Hepatocyte (in vitro differentiated cells): ENCODE results near the gene MAP3K5. TPM values are rescaled to one million over a fixed set of nuclear protein-coding genes. Genes with fewer than 3 reads are reported as not detected.
"Not testable (repeated sequence)": the region's sequence is repeated elsewhere in the genome, so short reads cannot be mapped to it uniquely, and the experiment has no call there.

Experiments used
- DNase-seq: peaks from one replicate; pipeline ENCODE4 v3.0.0-alpha.2; 2016; ENCODE audit warnings: low spot score
- H2AFZ ChIP-seq: fragments of 200-600 bp; sonication (generic); 2 replicates; pipeline ENCODE4 v1.6.0; 2016; ENCODE audit warnings: antibody characterized with exemption, mild to moderate bottlenecking
- H3K27ac ChIP-seq: fragments of 200-600 bp; sonication (generic); 2 replicates; pipeline ENCODE4 v1.5.1; 2016; ENCODE audit warnings: mild to moderate bottlenecking
- H3K27me3 ChIP-seq: fragments of 200-600 bp; sonication (generic); 2 replicates; pipeline ENCODE4 v1.6.1; 2016
- H3K36me3 ChIP-seq: fragments of 200-600 bp; sonication (generic); replicated peaks from 2 replicates; pipeline ENCODE4 v1.5.1; 2016; ENCODE audit warnings: low read depth; ENCODE audit not compliant: insufficient read depth
- H3K4me1 ChIP-seq: fragments of 200-600 bp; sonication (generic); 2 replicates; pipeline ENCODE4 v1.5.1; 2016; ENCODE audit warnings: mild to moderate bottlenecking, moderate library complexity; ENCODE audit not compliant: insufficient read depth
- H3K4me2 ChIP-seq: fragments of 200-600 bp; sonication (generic); 2 replicates; pipeline ENCODE4 v1.6.0; 2016
- H3K4me3 ChIP-seq: fragments of 200-600 bp; sonication (generic); 2 replicates; pipeline ENCODE4 v1.5.1; 2016; ENCODE audit warnings: mild to moderate bottlenecking
- H3K79me2 ChIP-seq: fragments of 200-600 bp; sonication (generic); 2 replicates; pipeline ENCODE4 v1.6.0; 2017; ENCODE audit warnings: mild to moderate bottlenecking
- H3K9me2 ChIP-seq: fragments of 200-600 bp; sonication (generic); replicated peaks from 2 replicates; pipeline ENCODE4 v1.6.0; 2017; ENCODE audit warnings: mild to moderate bottlenecking; ENCODE audit not compliant: insufficient read depth
- H3K9me3 ChIP-seq: fragments of 200-600 bp; sonication (generic); 2 replicates; pipeline ENCODE4 v1.5.1; 2016; ENCODE audit warnings: low read depth, mild to moderate bottlenecking
- H4K20me1 ChIP-seq: fragments of 200-600 bp; sonication (generic); 2 replicates; pipeline ENCODE4 v1.6.0; 2016; ENCODE audit warnings: mild to moderate bottlenecking; ENCODE audit not compliant: insufficient read depth, poor library complexity, severe bottlenecking
- CTCF ChIP-seq: fragments of 200-600 bp; sonication (generic); IDR thresholded peaks from 2 replicates; pipeline ENCODE4 v1.5.1; 2016; ENCODE audit warnings: antibody characterized with exemption, mild to moderate bottlenecking; ENCODE audit not compliant: poor library complexity
- EZH2 ChIP-seq: fragments of 200-600 bp; sonication (generic); IDR thresholded peaks from 2 replicates; pipeline ENCODE4 v1.6.1; 2016; ENCODE audit warnings: antibody characterized with exemption, mild to moderate bottlenecking, borderline replicate concordance
- EZH2phosphoT487 ChIP-seq: fragments of 200-600 bp; sonication (generic); IDR thresholded peaks from one replicate; pipeline ENCODE4 v1.6.1; 2018; ENCODE audit warnings: antibody characterized with exemption, mild to moderate bottlenecking, low read depth, moderate library complexity; ENCODE audit not compliant: unreplicated experiment, severe bottlenecking
- WGBS: methylation state at CpG from one replicate; pipeline ENCODE4 v1.1.6; 2016; ENCODE audit warnings: low lambda C conversion rate; ENCODE audit errors: missing lambda C conversion rate; 5-methylcytosine and 5-hydroxymethylcytosine counted together
- polyA plus RNA-seq: library from polyadenylated mRNA; unstranded; fragments of >200 nt; fragmentation: Nextera tagmentation; extraction: Ambion mirVana; gene quantifications from 2 replicates; pipeline ENCODE4 v1.2.1, GENCODE V29; 2016
- total RNA-seq: library from RNA; depleted of rRNA; stranded (reverse); fragments of >200 nt; gene quantifications from 2 replicates; pipeline ENCODE4 v1.2.3, GENCODE V29; 2014

MAP3K5 gene
- total and polyA plus RNA-seq, 2 experiments from 2014 or later: 2.2 to 5.9 TPM

- Histone ChIP-seq H3K9me2 (no peaks in the 10 kb centered on the region), H3K36me3 (no peaks in the 10 kb centered on the region), H3K27ac (no peak overlapping the region), H4K20me1 (no peaks in the 10 kb centered on the region), H3K79me2 (no peaks in the 10 kb centered on the region), H2AFZ (no peak overlapping the region), H3K4me3 (no peak overlapping the region), H3K27me3 (peaks cover 4% of the 10 kb centered on the region), H3K4me2 (no peak overlapping the region), H3K4me1 (no peaks in the 10 kb centered on the region), H3K9me3 (no peaks in the 10 kb centered on the region)
- no peak for DNase-seq
- TF ChIP-seq CTCF (no peak), EZH2phosphoT487 (no peak), EZH2 (no peak)
- 53% methylated on average over 2 of the region's 2 CpGs for WGBS
These were observed 24.4 kb upstream of the MAP3K5 start for GRCh38 chr6:136816656-136817055.

DNA sequence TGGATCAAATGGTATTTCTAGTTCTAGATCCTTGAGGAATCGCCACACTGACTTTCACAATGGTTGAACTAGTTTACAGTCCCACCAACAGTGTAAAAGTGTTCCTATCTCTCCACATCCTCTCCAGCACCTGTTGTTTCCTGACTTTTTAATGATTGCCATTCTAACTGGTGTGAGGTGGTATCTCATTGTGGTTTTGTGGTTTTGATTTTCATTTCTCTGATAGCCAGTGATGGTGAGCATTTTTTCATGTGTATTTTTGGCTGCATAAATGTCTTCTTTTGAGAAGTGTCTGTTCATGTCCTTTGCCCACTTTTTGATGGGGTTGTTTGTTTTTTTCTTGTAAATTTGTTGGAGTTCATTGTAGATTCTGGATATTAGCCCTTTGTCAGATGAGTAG is 23.3 kb upstream of the MAP3K5 start:
- H3K79me2 ChIP-seq, DNase-seq, H3K9me3 ChIP-seq, H4K20me1 ChIP-seq, H3K27ac ChIP-seq, H3K9me2 ChIP-seq, H3K27me3 ChIP-seq, H3K4me1 ChIP-seq, H3K36me3 ChIP-seq, H3K4me3 ChIP-seq, H2AFZ ChIP-seq, H3K4me2 ChIP-seq: not testable (repeated sequence)
- WGBS: 92% methylated on average over 1 of the region's 1 CpG

DNA sequence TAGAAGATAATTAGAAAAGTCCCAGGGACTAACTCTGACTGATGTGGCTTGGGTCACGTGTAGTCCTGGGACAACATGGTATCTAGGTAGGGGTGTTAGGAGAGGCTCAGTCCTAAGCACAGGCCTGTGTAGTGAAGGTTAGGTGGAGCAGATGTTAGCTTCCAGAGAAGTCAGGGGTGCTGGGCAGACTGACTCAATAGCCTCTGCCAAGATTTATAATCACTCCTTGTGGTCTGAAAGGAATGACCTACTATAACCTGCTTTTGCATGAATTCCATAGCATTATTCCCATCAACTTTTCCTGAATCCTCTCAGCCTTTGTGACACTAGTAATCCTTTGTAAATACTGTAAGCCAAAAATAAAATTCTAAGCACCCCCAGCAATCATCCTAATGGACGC is 19.9 kb upstream of the MAP3K5 start:
- Histone ChIP-seq H3K27me3 (no peaks in the 10 kb centered on the region), H3K36me3 (no peaks in the 10 kb centered on the region), H2AFZ (no peak overlapping the region), H3K27ac (no peak overlapping the region), H3K9me3 (no peaks in the 10 kb centered on the region), H3K4me3 (no peak overlapping the region), H3K9me2 (no peaks in the 10 kb centered on the region), H3K79me2 (no peaks in the 10 kb centered on the region), H3K4me2 (no peak overlapping the region), H3K4me1 (no peaks in the 10 kb centered on the region), H4K20me1 (no peaks in the 10 kb centered on the region)
- no peak for DNase-seq
- TF ChIP-seq EZH2phosphoT487 (no peak), EZH2 (no peak), CTCF (no peak)
- WGBS: 98% methylated on average over 2 of the region's 2 CpGs

DNA sequence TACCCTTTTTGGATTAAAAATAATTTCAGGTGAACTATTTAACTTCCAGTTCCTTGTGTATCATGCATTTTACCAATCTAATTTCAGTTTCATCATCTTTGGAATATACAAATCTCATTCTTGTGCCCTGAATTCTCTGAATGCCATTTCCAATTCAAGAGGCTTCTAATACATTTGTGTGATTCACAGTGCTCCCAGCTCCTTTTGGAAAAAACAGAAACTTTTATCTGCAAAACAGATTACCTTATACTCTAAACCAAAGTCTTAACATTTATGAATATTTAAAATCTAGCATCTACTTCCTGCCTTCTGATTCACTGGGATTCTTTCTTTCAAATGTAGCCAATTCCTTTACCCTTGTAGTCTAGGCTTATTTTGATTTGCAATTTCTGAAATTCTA is 19.0 kb upstream of the MAP3K5 start:
- Histone ChIP-seq H3K79me2 (no peaks in the 10 kb centered on the region), H3K4me1 (no peaks in the 10 kb centered on the region), H3K4me2 (no peak overlapping the region), H2AFZ (no peak overlapping the region), H4K20me1 (no peaks in the 10 kb centered on the region), H3K27ac (no peak overlapping the region), H3K36me3 (no peaks in the 10 kb centered on the region), H3K9me2 (no peaks in the 10 kb centered on the region), H3K4me3 (no peak overlapping the region), H3K9me3 (no peaks in the 10 kb centered on the region), H3K27me3 (no peaks in the 10 kb centered on the region)
- no peak for DNase-seq
- no peak for TF ChIP-seq EZH2phosphoT487
- no peak for TF ChIP-seq EZH2
- no peak for TF ChIP-seq CTCF
